Ramos (cell line): Measurements from ENCODE around the gene DCAF15.
"Not testable (repeated sequence)": the region's sequence is repeated elsewhere in the genome, so short reads cannot be mapped to it uniquely, and the experiment has no call there.

ENCODE experiments used
- in situ Hi-C: fragments of 300-500 bp; cut with MboI; formaldehyde crosslinking; loops from one replicate; pipeline ENCODE4 v1.14.3; 2022; ENCODE audit warnings: low sequenced_read_pairs; ENCODE audit not compliant: unreplicated experiment

Gene DCAF15

GRCh38 chr19:13952154-13952930 lies at the start of gene DCAF15:
Gene DCAF15 (plus strand): TSS chr19:13952509. CDS start chr19:13952513, 4 bp downstream.
- in situ Hi-C loops, result no loop called here

GRCh38 chr19:13902993-13903555 lies 49.2 kb upstream of the DCAF15 start:
- in situ Hi-C loops, result no loop called here

- in situ Hi-C loops, result no loop called here
Measured at GRCh38 chr19:13905634-13906520, 46.4 kb upstream of the DCAF15 start, which contains the start of the genes BRME1 and CC2D1A. Gene BRME1 (minus strand): TSS chr19:13906117. CDS start chr19:13904892, 1,225 bp downstream. Gene CC2D1A (plus strand): TSS chr19:13906201. CDS start chr19:13906442, 241 bp downstream.

GRCh38 chr19:13906521-13906904 lies 45.8 kb upstream of the DCAF15 start:
- in situ Hi-C loops, result no loop called here

GRCh38 chr19:13906910-13907309 lies 45.4 kb upstream of the DCAF15 start:
- in situ Hi-C loops, result no loop called here

GRCh38 chr19:13908674-13909073 lies 43.6 kb upstream of the DCAF15 start:
- in situ Hi-C loops, result no loop called here

GRCh38 chr19:13909430-13909829 lies 42.9 kb upstream of the DCAF15 start:
- in situ Hi-C loops, result no loop called here

GRCh38 chr19:13913352-13913751 lies 39.0 kb upstream of the DCAF15 start:
- in situ Hi-C loops, result no loop called here

- in situ Hi-C loops, result no loop called here
Measured at GRCh38 chr19:13914777-13915176, 37.5 kb upstream of the DCAF15 start.

- in situ Hi-C loops, result no loop called here
Measured at GRCh38 chr19:13917888-13918406, 34.4 kb upstream of the DCAF15 start.

GRCh38 chr19:13918726-13919411 lies 33.4 kb upstream of the DCAF15 start:
- in situ Hi-C loops, result no loop called here

- in situ Hi-C loops, result no loop called here
Measured at GRCh38 chr19:13920524-13920923, 31.8 kb upstream of the DCAF15 start.

GRCh38 chr19:13920940-13921747 lies 31.2 kb upstream of the DCAF15 start:
- in situ Hi-C loops, result no loop called here

- in situ Hi-C loops, result not testable (repeated sequence)
Measured at GRCh38 chr19:13922118-13922517, 30.2 kb upstream of the DCAF15 start.

GRCh38 chr19:13923194-13923987 lies 28.9 kb upstream of the DCAF15 start:
- in situ Hi-C loops, result no loop called here

GRCh38 chr19:13926010-13926409 lies 26.3 kb upstream of the DCAF15 start:
- in situ Hi-C loops, result no loop called here

GRCh38 chr19:13926715-13927114 lies 25.6 kb upstream of the DCAF15 start:
- in situ Hi-C loops, result no loop called here

GRCh38 chr19:13929340-13929739 lies 23.0 kb upstream of the DCAF15 start:
- in situ Hi-C loops, result no loop called here
